Measurements from ENCODE around the gene CENPT. TPM values are rescaled to one million over a fixed set of nuclear protein-coding genes. Genes with fewer than 3 reads are reported as not detected.

CENPT gene
- total and polyA plus RNA-seq, 10 of the 15 experiments (the other 5 are each of a cell fraction or from before 2014, with no cell fraction given), result 1.1 to 45.7 (median 24.5) TPM

- TF ChIP-seq BACH1 (IDR thresholded peaks at IDR 0.05; ENCODE audit: borderline replicate concordance) (0 out of 2 replicates have a peak, but pooled peaks have one; percentile 16), NRF1 (conservative IDR thresholded peaks at IDR 0.05; ENCODE audit: low read depth, low read length) (peak; percentile 23; the same call in 1 of the 2 replicates), GABPA (IDR thresholded peaks at IDR 0.05; ENCODE audit: low read depth) (no peak), E4F1 (IDR thresholded peaks at IDR 0.05; ENCODE audit: borderline replicate concordance, partially characterized antibody) (no peak), MTA2 (IDR thresholded peaks at IDR 0.05; ENCODE audit: low read depth) (no peak), IRF3 (IDR thresholded peaks at IDR 0.05) (no peak), CREM (IDR thresholded peaks at IDR 0.05; ENCODE audit: low read depth) (no peak; the same call in 1 of the 2 replicates), JUNB (IDR thresholded peaks at IDR 0.05) (no peak), ZBED1 (IDR thresholded peaks at IDR 0.05; ENCODE audit: borderline replicate concordance) (no peak), MYB (IDR thresholded peaks at IDR 0.05; ENCODE audit: borderline replicate concordance, low read depth, low read length) (no peak), YY1 (IDR thresholded peaks at IDR 0.05; ENCODE audit: low read depth, low read length) (no peak; the same call in 1 of the 2 replicates), MYC (IDR thresholded peaks at IDR 0.05; ENCODE audit: insufficient read depth, insufficient read length, insufficient replicate concordance, low read length, severe bottlenecking) (no peak), POU2F2 (IDR thresholded peaks at IDR 0.05; ENCODE audit: borderline replicate concordance, low read depth, low read length) (no peak), WRNIP1 (IDR thresholded peaks at IDR 0.05; ENCODE audit: borderline replicate concordance, low read depth, low read length) (no peak), IRF4 (IDR thresholded peaks at IDR 0.05; ENCODE audit: low read depth, low read length) (no peak), SMAD1 (IDR thresholded peaks at IDR 0.05; ENCODE audit: low read depth, partially characterized antibody) (no peak), BCL11A (IDR thresholded peaks at IDR 0.05; ENCODE audit: low read depth, low read length) (no peak), E2F8 (IDR thresholded peaks at IDR 0.05; ENCODE audit: low read depth, partially characterized antibody) (no peak), ZZZ3 (IDR thresholded peaks at IDR 0.05; ENCODE audit: control insufficient read depth, insufficient read length, low read depth) (no peak), PAX8 (IDR thresholded peaks at IDR 0.05) (no peak), KDM1A (IDR thresholded peaks at IDR 0.05; ENCODE audit: borderline replicate concordance) (no peak), RUNX3 (IDR thresholded peaks at IDR 0.05; ENCODE audit: low read length) (peak; percentile 59), SMARCA5 (IDR thresholded peaks at IDR 0.05) (0 out of 2 replicates have a peak, but pooled peaks have one; percentile 74), MXI1 (IDR thresholded peaks at IDR 0.05; ENCODE audit: low read depth, low read length) (no peak; the same call in 1 of the 2 replicates), MAX (IDR thresholded peaks at IDR 0.05; ENCODE audit: low read depth, low read length) (0 out of 2 replicates have a peak, but pooled peaks have one; percentile 20)
These were observed 4.8 kb downstream of the CENPT start (continued) for GRCh38 chr16:67842509-67843342.

All from GM12878 (cell line).